Stimulated activated CD4-positive, alpha-beta T cell treated with anti-CD3 and anti-CD28 coated beads, Interleukin-1b, Interleukin-23, amount 100 ng/mL, for 4 hours (primary cell): ENCODE measurements around the gene CFAP141.
A peak's percentile ranks its signal among the peaks of the same experiment; 100 is the strongest.

Experiments
- DNase-seq, 2 donors: peaks; one replicate each; pipeline ENCODE4 v3.0.0-alpha.2; 2020; ENCODE audit warnings: low read depth in 2 of 2

CFAP141 gene

DNA sequence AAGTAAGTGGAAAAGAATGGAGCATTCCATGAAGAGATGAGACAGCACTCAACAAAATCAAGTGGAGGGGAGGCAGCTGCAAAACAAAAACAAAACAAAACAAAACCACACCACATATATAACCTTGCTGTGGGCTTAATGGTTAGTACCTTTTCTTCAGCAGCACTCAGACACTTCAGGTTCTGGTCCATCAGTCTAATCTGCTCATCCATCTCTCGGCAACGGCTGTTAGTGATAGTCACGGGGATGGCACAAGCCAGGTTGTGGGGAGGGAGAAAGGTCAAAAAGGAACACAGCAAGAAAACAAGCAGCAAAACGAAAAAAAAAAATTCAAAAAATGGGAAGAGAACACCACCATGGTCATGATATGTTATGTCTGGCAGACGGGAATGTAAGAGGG is 34.3 kb downstream of the CFAP141 start:
- DNase-seq: no peak

DNA sequence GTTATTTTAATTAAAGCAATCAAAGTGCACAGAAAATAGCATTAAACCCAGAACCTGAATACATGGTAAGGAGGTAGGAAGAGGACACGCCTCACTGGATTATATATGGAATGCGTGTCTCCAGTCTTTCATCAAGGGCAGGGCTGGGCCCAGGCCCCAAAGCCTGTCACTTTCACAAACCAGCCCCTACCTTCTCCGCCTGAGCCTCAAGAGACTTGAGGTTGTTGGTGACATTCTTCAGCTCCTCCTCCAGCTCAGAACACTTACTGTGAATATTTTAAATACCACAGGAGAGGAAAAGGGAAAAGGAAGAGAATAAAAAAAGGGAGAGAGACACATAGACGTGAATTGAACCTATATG is 34.9 kb downstream of the CFAP141 start:
- no peak for DNase-seq

DNA sequence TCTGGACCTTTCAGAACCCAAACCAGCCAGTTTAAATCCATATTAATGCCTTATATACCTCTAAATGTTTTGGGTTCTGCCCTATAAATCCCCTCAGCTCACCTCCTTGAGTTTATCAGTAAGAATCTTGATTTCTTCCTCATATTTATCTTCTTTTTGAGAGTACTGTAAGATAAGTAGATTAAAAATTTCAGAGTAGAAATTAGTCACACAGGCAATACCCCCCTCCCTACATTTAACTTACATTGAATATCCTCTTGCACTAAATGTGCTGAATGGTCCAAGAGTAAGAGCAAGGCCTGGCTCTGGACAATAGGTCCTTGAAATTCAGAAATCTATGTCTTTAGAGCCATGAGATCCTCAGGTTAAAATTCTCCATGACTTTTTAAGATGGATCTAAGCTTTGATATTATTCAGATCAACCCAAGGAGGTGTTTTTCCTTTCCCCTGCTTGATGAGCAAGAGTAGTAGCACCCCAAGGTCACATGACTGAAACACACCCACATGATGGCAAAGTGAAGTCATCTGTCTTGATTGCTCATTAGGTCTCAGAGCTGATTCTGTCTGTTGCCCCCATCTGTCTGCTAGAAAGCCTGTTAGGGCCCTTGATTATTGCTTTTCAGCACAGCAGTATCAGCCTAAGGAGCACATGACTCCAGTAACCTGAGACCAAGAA is 35.4 kb downstream of the CFAP141 start:
- peak in 1 of 2 donors; percentile 41 for DNase-seq

DNA sequence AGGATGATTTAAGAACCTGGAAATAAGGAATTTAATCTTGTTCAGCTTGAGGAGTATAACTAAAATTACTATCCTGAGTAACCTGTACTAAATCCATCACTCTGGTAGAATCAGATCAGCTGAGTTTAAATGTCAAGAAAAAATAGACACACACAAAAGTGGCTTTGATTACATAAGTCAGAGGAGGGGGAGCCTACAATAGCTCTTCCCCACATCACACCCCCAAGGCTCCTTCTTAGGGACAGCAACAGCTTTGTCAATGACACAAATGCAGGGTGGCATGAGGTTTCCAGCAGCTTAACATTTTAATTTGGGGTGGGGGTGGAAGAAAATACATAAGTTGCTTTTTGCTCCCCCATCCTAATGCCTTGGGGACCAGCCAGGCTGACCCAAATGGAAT is 38.7 kb downstream of the CFAP141 start:
- no peak for DNase-seq

DNA sequence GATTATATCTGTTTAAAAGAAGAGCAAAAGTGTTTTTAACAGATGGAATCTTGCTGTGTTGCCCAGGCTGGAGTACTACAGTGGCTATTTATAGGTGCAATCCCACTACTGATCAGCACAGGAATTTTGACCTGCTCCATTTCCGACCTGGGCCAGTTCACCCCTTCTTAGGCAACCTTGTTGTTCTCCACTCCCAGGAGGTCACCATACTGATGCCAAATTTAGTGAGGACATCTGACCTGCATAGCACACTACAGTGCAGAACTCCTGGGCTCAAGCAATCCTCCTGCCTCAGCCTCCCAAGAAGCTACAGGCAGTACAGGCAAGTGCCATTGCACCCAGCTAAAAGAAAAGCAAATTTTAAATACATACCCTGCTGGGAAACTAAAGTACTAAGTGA is 39.9 kb downstream of the CFAP141 start:
- no peak for DNase-seq

DNA sequence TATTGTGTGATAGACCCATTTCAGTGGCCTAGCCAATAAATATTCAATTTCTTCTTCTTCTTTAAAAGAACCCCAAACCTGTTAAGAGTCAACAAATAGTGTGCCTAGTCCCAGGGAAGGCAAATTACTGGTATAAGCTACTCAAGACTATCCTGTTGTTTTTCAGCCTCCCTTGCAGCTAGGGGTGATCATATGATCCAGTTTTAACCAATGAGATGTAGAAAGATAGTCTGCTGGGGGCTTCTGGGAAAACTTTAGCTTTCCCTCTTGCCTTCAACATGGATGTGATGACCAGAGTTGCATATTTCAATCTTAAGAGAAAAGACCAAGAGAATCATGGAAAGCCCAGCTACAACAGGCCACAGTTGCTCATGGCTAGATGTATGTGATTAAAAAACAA is 46.6 kb downstream of the CFAP141 start:
- no peak for DNase-seq

DNA sequence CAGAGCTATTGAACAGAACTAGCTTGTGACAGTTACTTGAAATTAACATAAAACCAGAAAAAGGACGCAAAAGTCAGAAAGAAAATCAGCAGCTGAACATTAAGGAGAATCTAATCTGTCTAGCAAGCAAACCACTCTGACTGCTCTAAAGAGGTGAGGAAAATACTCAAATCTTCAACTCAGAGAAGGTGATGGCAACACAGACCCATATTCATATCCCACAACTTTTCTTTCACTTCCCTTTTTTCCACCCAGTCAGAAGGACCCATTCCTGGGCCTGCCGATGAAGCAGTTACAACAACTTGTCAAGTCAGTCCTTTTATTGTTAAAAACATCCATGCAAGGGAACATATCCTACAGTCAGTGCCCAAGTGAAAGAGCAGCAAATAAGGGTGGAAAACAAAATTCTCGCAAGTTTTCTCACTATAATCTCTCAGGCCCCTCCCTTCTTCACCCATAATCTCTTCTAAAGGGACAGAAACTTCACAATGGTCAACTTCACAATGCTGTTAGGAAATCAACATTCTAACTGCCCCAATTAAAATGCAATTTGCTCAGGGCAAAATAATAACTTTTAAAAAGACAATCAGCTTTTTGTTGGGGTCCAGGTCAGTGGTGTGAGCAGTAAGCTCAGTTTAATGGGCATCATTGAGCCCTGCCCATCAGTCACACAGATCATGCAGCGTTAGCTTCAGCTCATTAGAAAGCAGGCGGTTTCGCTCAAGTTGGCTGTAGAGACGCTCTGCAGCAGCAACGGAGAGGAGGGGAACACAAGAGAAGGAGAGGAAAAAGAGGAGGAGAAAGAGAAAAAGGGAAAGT is 47.6 kb downstream of the CFAP141 start:
- no peak for DNase-seq

DNA sequence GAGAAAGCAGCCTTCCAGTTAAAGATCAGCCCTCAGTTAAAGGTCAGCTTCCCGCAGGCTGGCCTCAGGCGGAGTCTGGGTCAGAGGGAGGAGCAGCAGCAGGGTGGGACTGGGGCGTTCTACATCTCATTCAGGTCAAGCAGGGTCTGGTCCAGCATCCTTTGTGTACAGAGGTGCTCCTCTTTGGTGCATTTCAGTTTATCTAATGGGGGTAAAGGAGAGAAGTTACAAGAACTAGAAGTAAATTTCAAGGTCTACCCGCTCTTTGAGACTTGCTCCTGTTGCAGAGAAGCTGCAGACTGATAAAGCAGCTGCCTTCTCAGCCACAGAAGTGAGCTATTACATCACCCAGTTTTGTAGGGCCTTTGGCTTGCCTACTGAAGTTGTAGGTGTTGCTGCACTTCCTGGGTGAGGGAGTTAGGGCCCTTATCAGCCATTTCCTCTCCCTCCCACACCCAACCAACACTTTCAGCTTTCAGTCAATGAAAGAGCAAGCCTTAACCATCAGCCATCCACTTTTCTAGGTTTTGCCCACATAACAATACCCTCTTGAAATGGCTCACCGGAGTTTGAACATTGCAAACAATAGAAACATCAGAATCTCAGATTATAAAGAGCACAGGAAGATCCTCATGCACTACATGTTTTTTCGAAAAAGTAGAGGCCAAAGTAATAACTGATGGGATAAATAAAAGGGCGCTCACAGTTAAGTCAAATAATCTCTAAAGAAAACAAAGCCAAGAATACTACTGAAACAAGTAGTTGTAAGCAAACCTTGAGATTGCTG is 48.4 kb downstream of the CFAP141 start:
- peak; percentile 22 to 65 for DNase-seq

DNA sequence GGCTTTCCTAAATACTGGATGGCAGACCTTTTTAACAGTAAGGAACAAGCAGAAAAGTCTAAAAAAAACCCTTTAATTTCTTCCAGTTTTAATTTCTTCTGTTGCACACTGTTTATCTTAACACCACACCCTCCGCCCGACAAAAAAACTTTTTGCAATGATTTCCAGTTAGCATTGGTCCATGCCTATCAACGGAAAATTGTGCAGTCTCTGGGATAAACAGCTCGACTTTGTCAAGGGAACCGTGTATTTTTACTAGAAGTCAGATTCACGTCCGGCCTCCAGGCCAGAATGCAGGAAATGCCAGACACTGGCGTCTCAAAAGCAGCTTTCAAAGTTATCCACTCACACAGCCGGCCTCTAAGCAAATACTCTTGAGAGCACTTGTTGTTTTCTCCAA is 50.9 kb downstream of the CFAP141 start:
- DNase-seq: no peak

DNA sequence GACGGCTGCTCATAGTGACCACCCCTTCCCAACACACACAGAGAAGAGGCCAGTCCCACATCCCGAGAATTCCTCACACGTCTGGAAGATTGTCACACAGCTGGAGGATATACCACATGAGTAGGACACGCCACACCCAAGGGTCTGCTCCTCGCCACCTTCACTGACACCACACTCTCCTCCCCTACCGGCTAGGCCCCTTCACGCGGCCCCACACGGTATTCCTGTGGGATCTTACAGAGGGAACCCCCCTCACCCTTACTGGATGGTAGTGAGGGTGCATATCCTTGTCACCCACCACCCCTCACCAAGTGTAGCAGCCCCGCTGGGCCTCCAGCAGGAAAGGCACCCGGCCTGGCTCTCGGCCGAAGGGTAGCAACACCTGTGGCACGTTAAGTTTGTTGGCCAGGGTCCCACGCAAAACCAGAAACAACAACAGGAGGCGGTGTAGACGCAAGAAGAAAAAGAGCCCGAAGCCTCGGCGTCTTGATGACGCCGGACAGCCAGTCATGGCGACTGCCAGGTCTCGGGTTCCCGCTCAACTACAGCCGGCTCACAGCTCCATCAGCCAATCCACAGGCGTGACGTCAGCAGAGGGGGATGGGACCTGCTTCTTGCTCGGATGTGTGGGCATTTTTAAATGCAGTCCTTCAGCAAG is 51.5 kb downstream of the CFAP141 start, which contains the start of gene NUP210L:
Gene NUP210L (minus strand): TSS at position 540 of the 658 bp plus-strand sequence.
- DNase-seq: no peak

DNA sequence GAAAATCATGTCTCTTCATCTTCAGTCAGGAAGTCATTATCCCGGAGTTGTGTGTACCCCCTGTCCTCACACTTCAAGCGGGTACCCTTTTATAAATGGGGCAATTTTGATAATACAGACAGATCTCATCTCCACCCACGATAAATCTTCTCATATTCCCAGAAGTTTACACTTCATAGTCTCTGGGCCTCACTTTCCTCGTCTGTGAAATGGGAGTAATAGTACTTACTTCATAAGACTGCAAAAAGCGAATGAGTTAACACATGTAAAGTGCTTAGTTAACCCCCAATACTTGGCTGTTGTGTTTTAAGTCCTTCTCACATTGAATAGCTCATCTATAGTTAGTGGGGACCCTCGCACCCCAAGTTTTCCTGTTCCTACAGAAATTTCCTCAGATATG is 52.1 kb downstream of the CFAP141 start:
- no peak for DNase-seq

DNA sequence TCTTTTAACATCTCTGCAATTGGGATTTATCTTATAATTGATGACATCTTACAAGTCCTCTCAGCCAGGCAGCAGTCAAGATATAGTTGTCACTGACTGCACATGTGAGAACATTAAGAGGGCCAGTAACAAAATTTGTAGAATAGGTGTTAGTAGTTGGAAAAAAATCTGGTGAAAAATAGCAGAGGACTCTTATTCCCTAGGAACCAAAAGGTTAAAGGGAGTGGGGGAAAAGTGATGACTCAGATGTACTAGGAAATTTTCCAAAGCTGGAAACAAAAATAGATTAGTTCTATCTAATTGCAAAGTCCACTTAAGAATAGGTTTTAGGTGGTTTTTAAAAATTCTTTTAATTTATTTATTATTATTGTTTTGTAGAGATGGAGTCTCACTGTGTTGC is 54.8 kb downstream of the CFAP141 start:
- DNase-seq: no peak
